HepG2 (cell line): Measurements from ENCODE around the gene FUT6. TPM values are rescaled to one million over a fixed set of nuclear protein-coding genes. Genes with fewer than 3 reads are reported as not detected.

ENCODE experiments used
- CBX1 ChIP-seq: IDR thresholded peaks from one replicate; pipeline ENCODE4 v1.6.1; 2016; ENCODE audit warnings: antibody characterized with exemption, low read depth
- FOXA1 ChIP-seq, 2 experiments: fragments of 450-650 bp in 1 of 2; sonication (generic) in 1 of 2; formaldehyde crosslinking in 1 of 2; IDR thresholded peaks; 2 replicates each; pipeline versions ENCODE4 v1.4.0 to v1.6.1; 2016 to 2020; ENCODE audit warnings: missing genetic modification reagents in 1 of 2
- FOXM1 ChIP-seq: sonication (generic); formaldehyde crosslinking; IDR thresholded peaks from 2 replicates; pipeline ENCODE4 v1.5.0; 2020; ENCODE audit warnings: missing genetic modification reagents
- HDAC2 ChIP-seq: sonication (generic); formaldehyde crosslinking; IDR thresholded peaks from 2 replicates; pipeline ENCODE4 v1.4.0; 2020; ENCODE audit warnings: missing genetic modification reagents
- NBN ChIP-seq: fragments of 450-650 bp; conservative IDR thresholded peaks from 2 replicates; pipeline ENCODE4 v1.6.1; 2017
- NCOA2 ChIP-seq: sonication (generic); formaldehyde crosslinking; IDR thresholded peaks from 2 replicates; pipeline ENCODE4 v1.8.0; 2022; ENCODE audit warnings: inconsistent platforms
- PPARG ChIP-seq: conservative IDR thresholded peaks from 2 replicates; pipeline ENCODE4 v1.6.1; 2016; ENCODE audit warnings: missing biosample characterization, missing genetic modification reagents
- ZBTB1 ChIP-seq: sonication (generic); formaldehyde crosslinking; IDR thresholded peaks from 2 replicates; pipeline ENCODE4 v1.4.0; 2020; ENCODE audit warnings: missing genetic modification reagents, borderline replicate concordance
- ZBTB43 ChIP-seq: sonication (generic); formaldehyde crosslinking; conservative IDR thresholded peaks from 2 replicates; pipeline ENCODE4 v1.4.0; 2020; ENCODE audit warnings: missing genetic modification reagents
- ZBTB44 ChIP-seq: sonication (generic); formaldehyde crosslinking; IDR thresholded peaks from 2 replicates; pipeline ENCODE4 v1.4.0; 2020; ENCODE audit warnings: missing genetic modification reagents
- ZKSCAN5 ChIP-seq: sonication (generic); formaldehyde crosslinking; IDR thresholded peaks from 2 replicates; pipeline ENCODE4 v1.5.1; 2020; ENCODE audit warnings: mild to moderate bottlenecking, missing genetic modification reagents
- ZNF138 ChIP-seq: sonication (generic); formaldehyde crosslinking; IDR thresholded peaks from 2 replicates; pipeline ENCODE4 v1.5.0; 2020; ENCODE audit warnings: mild to moderate bottlenecking, low read depth, missing genetic modification reagents
- ZNF24 ChIP-seq: fragments of 450-650 bp; IDR thresholded peaks from 2 replicates; pipeline ENCODE4 v1.6.1; 2017; ENCODE audit warnings: antibody characterized with exemption, mild to moderate bottlenecking
- ZNF326 ChIP-seq: sonication (generic); formaldehyde crosslinking; IDR thresholded peaks from 2 replicates; pipeline ENCODE4 v1.4.0; 2020; ENCODE audit warnings: missing genetic modification reagents, borderline replicate concordance
- ZNF337 ChIP-seq: sonication (generic); formaldehyde crosslinking; IDR thresholded peaks from 2 replicates; pipeline ENCODE4 v1.5.1; 2020; ENCODE audit warnings: missing genetic modification reagents, low read depth, mild to moderate bottlenecking, borderline replicate concordance
- ZNF512 ChIP-seq: sonication (generic); formaldehyde crosslinking; IDR thresholded peaks from 2 replicates; pipeline ENCODE4 v1.4.0; 2020; ENCODE audit warnings: mild to moderate bottlenecking, missing genetic modification reagents
- ZNF7 ChIP-seq: IDR thresholded peaks from 2 replicates; pipeline ENCODE4 v1.6.1; 2016; ENCODE audit warnings: missing biosample characterization, missing genetic modification reagents
- ZNF839 ChIP-seq: sonication (generic); formaldehyde crosslinking; IDR thresholded peaks from 2 replicates; pipeline ENCODE4 v1.4.0; 2020; ENCODE audit warnings: missing genetic modification reagents, mild to moderate bottlenecking, borderline replicate concordance
- ZNF850 ChIP-seq: sonication (generic); formaldehyde crosslinking; conservative IDR thresholded peaks from 2 replicates; pipeline ENCODE4 v1.9.0; 2021; ENCODE audit warnings: mild to moderate bottlenecking, missing genetic modification reagents
- polyA plus RNA-seq, 8 experiments: library from polyadenylated mRNA; depleted of rRNA in 3 of 8; stranded (reverse) in 7 of 8; unstranded in 1 of 8; fragments of >200 nt; fragmentation: Illumina TruSeq in 4 of 8; extraction: Trizol in 4 of 8; gene quantifications; 2 replicates each; pipeline versions ENCODE4 v1.2.1 to v1.2.3, GENCODE V29; 2011 to 2016; ENCODE audit warnings: low read depth in 4 of 8, missing spikeins in 1 of 8, mixed read lengths in 1 of 8; ENCODE audit not compliant: insufficient read depth in 1 of 8
- total RNA-seq, 5 experiments: library from RNA; depleted of rRNA; stranded (reverse); fragments of >200 nt; fragmentation: Illumina TruSeq; extraction: Trizol; gene quantifications; 2 replicates each; pipeline ENCODE4 v1.2.3, GENCODE V29; 2016; ENCODE audit warnings: low read depth in 1 of 5
- TF ChIP-seq, protein P1 (sequence below): IDR thresholded peaks from 2 replicates; pipeline ENCODE4 v1.6.1; 2016; ENCODE audit warnings: missing compliant biosample characterization, missing genetic modification reagents, borderline replicate concordance
- TF ChIP-seq, protein P2 (sequence below): sonication (generic); formaldehyde crosslinking; conservative IDR thresholded peaks from 2 replicates; pipeline ENCODE4 v1.8.0; 2022; ENCODE audit warnings: missing genetic modification reagents
- TF ChIP-seq, protein P3 (sequence below): sonication (generic); formaldehyde crosslinking; IDR thresholded peaks from 2 replicates; pipeline ENCODE4 v1.8.0; 2022; ENCODE audit warnings: missing genetic modification reagents, mild to moderate bottlenecking, moderate library complexity, borderline replicate concordance

FUT6 gene
- total and polyA plus RNA-seq, 2 of the 13 experiments (the other 11 are each of a cell fraction or from before 2014, with no cell fraction given): 8.2 to 27.7 TPM

GRCh38 chr19:5870986-5871394 lies 31.5 kb upstream of the FUT6 start (continued):
- TF ChIP-seq ZBTB44 (CRISPR knock-in tag) (peak; percentile 73; the same call in 1 of the 2 replicates), ZNF326 (no peak), ZNF512 (no peak), ZNF138 (CRISPR knock-in tag) (no peak), ZNF839 (CRISPR knock-in tag) (no peak), ZNF7 (CRISPR knock-in tag) (peak; percentile 68), ZNF24 (0 out of 2 replicates have a peak, but pooled peaks have one; percentile 43), ZNF337 (CRISPR knock-in tag) (no peak), CBX1 (peak; percentile 61), PPARG (CRISPR knock-in tag) (peak; percentile 100), FOXA1 (IDR thresholded peaks at IDR 0.05) (no peak), FOXA1 (CRISPR knock-in tag; IDR thresholded peaks at IDR 0.05) (peak; percentile 90), NCOA2 (CRISPR knock-in tag) (peak; percentile 98), ZBTB43 (CRISPR knock-in tag) (peak; percentile 61; the same call in 1 of the 2 replicates), ZKSCAN5 (CRISPR knock-in tag) (peak; percentile 83), NBN (no peak), ZNF850 (CRISPR knock-in tag) (no peak), FOXM1 (CRISPR knock-in tag) (no peak), HDAC2 (CRISPR knock-in tag) (peak; percentile 98), ZBTB1 (no peak)
- TF ChIP-seq, protein P1, sequence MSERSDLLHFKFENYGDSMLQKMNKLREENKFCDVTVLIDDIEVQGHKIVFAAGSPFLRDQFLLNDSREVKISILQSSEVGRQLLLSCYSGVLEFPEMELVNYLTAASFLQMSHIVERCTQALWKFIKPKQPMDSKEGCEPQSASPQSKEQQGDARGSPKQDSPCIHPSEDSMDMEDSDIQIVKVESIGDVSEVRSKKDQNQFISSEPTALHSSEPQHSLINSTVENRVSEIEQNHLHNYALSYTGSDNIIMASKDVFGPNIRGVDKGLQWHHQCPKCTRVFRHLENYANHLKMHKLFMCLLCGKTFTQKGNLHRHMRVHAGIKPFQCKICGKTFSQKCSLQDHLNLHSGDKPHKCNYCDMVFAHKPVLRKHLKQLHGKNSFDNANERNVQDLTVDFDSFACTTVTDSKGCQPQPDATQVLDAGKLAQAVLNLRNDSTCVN (CRISPR knock-in tag): peak; percentile 98
- TF ChIP-seq, protein P2, sequence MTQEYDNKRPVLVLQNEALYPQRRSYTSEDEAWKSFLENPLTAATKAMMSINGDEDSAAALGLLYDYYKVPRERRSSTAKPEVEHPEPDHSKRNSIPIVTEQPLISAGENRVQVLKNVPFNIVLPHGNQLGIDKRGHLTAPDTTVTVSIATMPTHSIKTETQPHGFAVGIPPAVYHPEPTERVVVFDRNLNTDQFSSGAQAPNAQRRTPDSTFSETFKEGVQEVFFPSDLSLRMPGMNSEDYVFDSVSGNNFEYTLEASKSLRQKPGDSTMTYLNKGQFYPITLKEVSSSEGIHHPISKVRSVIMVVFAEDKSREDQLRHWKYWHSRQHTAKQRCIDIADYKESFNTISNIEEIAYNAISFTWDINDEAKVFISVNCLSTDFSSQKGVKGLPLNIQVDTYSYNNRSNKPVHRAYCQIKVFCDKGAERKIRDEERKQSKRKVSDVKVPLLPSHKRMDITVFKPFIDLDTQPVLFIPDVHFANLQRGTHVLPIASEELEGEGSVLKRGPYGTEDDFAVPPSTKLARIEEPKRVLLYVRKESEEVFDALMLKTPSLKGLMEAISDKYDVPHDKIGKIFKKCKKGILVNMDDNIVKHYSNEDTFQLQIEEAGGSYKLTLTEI: no peak
- TF ChIP-seq, protein P3, sequence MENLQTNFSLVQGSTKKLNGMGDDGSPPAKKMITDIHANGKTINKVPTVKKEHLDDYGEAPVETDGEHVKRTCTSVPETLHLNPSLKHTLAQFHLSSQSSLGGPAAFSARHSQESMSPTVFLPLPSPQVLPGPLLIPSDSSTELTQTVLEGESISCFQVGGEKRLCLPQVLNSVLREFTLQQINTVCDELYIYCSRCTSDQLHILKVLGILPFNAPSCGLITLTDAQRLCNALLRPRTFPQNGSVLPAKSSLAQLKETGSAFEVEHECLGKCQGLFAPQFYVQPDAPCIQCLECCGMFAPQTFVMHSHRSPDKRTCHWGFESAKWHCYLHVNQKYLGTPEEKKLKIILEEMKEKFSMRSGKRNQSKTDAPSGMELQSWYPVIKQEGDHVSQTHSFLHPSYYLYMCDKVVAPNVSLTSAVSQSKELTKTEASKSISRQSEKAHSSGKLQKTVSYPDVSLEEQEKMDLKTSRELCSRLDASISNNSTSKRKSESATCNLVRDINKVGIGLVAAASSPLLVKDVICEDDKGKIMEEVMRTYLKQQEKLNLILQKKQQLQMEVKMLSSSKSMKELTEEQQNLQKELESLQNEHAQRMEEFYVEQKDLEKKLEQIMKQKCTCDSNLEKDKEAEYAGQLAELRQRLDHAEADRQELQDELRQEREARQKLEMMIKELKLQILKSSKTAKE (CRISPR knock-in tag): peak; percentile 91
